Ectodermal cell (in vitro differentiated cells): Measurements from ENCODE around the gene SLC24A5. TPM values are rescaled to one million over a fixed set of nuclear protein-coding genes. Genes with fewer than 3 reads are reported as not detected.

Experiments used
- H3K27ac ChIP-seq: 2 replicates; pipeline ENCODE4 v1.7.0; 2013; ENCODE audit warnings: mild to moderate bottlenecking, low read depth, low read length; ENCODE audit not compliant: insufficient read depth, poor library complexity, severe bottlenecking
- H3K27me3 ChIP-seq: 2 replicates; pipeline ENCODE4 v1.7.0; 2013; ENCODE audit warnings: mild to moderate bottlenecking, low read length; ENCODE audit not compliant: insufficient read depth, control insufficient read depth, poor library complexity, severe bottlenecking
- H3K36me3 ChIP-seq: one replicate; pipeline ENCODE4 v1.7.0; 2013; ENCODE audit warnings: low read length; ENCODE audit not compliant: control insufficient read depth, insufficient read depth
- H3K4me1 ChIP-seq: one replicate; pipeline ENCODE4 v1.7.0; 2013; ENCODE audit warnings: low read length; ENCODE audit not compliant: control insufficient read depth, insufficient read depth
- H3K4me3 ChIP-seq: 2 replicates; pipeline ENCODE4 v1.7.0; 2013; ENCODE audit warnings: low read depth, low read length, control low read depth; ENCODE audit not compliant: insufficient read depth
- H3K9me3 ChIP-seq: 2 replicates; pipeline ENCODE4 v1.7.0; 2013; ENCODE audit warnings: mild to moderate bottlenecking, low read length, moderate library complexity; ENCODE audit not compliant: control insufficient read depth
- WGBS, 2 experiments: methylation state at CpG; one replicate each; pipeline ENCODE4 v1.1.7; 2013; ENCODE audit warnings: missing lambda C conversion rate in 2 of 2; 5-methylcytosine and 5-hydroxymethylcytosine counted together
- polyA plus RNA-seq, 4 experiments: library from polyadenylated mRNA; stranded (reverse); fragments of 50-300 nt; gene quantifications; one replicate each; pipeline ENCODE4 v1.2.3, GENCODE V29; 2013

The SLC24A5 gene
- polyA plus RNA-seq (2013, experiment 1 of 4), result 0.52 TPM
- polyA plus RNA-seq (2013, experiment 2 of 4), result 0.96 TPM
- polyA plus RNA-seq (2013, experiment 3 of 4), result 0.21 TPM
- 0.85 TPM for polyA plus RNA-seq (2013, experiment 4 of 4)

DNA sequence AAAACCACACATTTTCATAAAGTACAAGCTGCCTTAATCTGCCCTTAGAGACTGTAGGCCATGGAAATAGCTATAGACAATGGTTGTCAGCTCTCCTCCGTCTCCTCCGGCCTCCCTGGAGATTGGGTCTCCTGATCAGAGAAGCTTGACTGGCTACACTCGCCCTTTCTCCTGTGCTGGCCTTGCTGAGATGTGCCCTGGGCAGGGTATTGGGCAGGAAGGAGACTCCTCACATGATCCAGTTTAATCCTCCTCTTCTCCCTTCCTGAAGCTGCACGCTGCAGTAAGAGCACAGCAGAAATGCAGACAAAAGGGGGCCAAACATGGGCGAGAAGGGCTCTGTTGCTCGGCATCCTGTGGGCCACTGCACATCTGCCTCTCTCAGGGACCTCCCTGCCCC, at the start of gene SLC24A5:
Gene SLC24A5 (plus strand): TSS at position 246 of the 400 bp plus-strand sequence. CDS start 55 bp downstream, at position 301.
- H3K4me3 ChIP-seq, result no peak within 1 kb of the TSS
- H3K27ac ChIP-seq, result no peak within 1 kb of the TSS
- no peaks in the 10 kb centered on the region for H3K36me3 ChIP-seq
- H3K9me3 ChIP-seq, result no peaks in the 10 kb centered on the region
- H3K27me3 ChIP-seq, result no peaks in the 10 kb centered on the region
- WGBS, 2 experiments, result 85 to 90% methylated on average over 6 of the region's 6 CpGs
- peaks cover 6% of the 10 kb centered on the region for H3K4me1 ChIP-seq

DNA sequence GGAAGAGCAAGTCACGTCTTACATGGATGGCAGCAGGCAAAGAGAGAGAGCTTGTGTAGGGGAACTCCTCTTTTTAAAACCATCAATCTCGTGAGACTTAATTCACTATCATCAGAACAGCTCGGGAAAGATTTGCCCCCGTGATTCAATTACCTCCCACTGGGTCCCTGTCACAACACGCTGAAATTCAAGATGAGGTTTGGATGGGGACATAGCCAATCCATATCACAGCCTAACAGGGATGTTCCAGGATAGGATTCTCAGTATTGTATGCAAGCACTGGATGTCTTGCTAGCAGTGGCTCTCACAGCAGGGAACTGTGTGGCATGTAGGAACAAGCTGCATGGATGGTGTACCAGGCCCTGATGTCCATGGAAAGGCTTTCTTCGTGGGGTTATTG, 47.8 kb upstream of the SLC24A5 start:
- no peaks in the 10 kb centered on the region for H3K27me3 ChIP-seq
- no peak overlapping the region for H3K27ac ChIP-seq
- no peaks in the 10 kb centered on the region for H3K36me3 ChIP-seq
- 89% methylated on average over 6 of the region's 6 CpGs for WGBS, 2 experiments
- no peak overlapping the region for H3K4me3 ChIP-seq
- no peaks in the 10 kb centered on the region for H3K4me1 ChIP-seq
- no peaks in the 10 kb centered on the region for H3K9me3 ChIP-seq

DNA sequence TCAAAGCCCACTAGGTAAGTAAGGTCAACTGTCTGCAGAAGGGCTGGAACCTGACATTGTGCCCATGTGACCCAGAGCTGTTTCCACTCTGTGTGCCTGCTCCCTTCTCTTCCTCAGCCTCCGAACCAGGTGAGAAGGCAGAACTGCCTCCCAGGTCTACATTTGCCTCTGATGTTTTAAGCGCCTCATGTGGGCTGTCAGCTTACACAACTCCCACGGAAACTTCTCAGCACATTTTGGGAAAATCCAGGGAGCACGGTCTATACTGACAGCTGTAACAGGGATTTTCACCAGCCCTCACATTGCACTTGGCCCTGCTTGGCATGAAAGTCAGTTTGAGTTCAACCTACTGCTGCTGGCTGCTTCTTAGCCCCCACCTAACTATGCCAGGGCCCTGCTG, 46.9 kb upstream of the SLC24A5 start:
- Histone ChIP-seq H3K9me3 (no peaks in the 10 kb centered on the region), H3K36me3 (no peaks in the 10 kb centered on the region), H3K27me3 (no peaks in the 10 kb centered on the region), H3K27ac (no peak overlapping the region), H3K4me3 (no peak overlapping the region), H3K4me1 (no peaks in the 10 kb centered on the region)
- WGBS, 2 experiments, result 91 to 92% methylated on average over 4 of the region's 4 CpGs

DNA sequence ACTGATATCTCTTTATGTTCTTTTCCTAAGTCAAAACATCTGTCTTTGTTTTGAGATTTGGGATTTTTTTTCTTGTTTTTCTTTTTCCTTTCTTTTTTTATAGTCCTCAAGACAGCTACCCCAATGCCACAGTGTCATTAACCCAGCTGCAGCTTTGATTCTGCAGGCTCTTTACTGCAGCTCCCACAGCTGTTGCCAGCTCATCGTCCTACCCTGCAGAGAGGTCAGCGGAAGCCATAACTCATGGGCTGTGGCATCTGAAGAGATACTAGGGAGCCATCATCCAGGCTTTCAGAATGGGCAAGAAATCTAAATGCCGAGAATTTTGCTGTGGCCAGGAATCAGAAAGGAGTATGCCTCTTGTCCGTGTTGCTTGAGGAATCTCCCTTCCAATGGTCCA, 44.3 kb upstream of the SLC24A5 start:
- no peak overlapping the region for H3K4me3 ChIP-seq
- H3K9me3 ChIP-seq, result no peaks in the 10 kb centered on the region
- no peak overlapping the region for H3K27ac ChIP-seq
- no peaks in the 10 kb centered on the region for H3K27me3 ChIP-seq
- H3K36me3 ChIP-seq, result no peaks in the 10 kb centered on the region
- WGBS, 2 experiments, result 85 to 86% methylated on average over 4 of the region's 4 CpGs
- H3K4me1 ChIP-seq, result no peaks in the 10 kb centered on the region

DNA sequence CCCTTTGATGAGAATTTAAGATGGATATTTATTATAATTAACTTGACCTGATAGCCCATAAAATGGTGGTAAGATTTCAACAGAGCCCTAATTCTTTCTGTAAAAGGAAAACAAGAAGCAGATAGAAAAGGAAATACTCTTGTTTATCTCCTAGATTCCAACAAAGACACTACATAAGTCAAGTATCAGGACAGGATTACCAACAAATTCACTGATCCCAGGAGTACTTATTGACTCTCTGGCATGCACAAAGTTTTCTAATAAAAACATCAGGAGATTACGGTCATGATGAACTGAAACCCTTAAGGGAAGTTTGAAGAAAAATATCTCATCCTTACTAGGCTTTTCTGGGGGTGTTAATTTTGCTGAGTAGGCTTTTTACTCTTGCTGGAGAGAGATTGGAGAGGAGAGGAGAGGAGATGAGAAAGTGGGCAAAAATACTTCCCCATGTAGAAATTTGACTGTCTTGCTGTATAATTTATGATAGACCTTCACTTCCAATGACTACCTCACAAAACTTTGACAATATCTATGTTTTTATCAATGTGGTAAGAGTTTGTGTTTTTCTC, 43.1 kb upstream of the SLC24A5 start:
- no peaks in the 10 kb centered on the region for H3K36me3 ChIP-seq
- no peak overlapping the region for H3K4me3 ChIP-seq
- WGBS, 2 experiments, result 100% methylated on average over 1 of the region's 1 CpG
- H3K27ac ChIP-seq, result no peak overlapping the region
- H3K9me3 ChIP-seq, result no peaks in the 10 kb centered on the region
- H3K27me3 ChIP-seq, result no peaks in the 10 kb centered on the region
- H3K4me1 ChIP-seq, result no peaks in the 10 kb centered on the region

DNA sequence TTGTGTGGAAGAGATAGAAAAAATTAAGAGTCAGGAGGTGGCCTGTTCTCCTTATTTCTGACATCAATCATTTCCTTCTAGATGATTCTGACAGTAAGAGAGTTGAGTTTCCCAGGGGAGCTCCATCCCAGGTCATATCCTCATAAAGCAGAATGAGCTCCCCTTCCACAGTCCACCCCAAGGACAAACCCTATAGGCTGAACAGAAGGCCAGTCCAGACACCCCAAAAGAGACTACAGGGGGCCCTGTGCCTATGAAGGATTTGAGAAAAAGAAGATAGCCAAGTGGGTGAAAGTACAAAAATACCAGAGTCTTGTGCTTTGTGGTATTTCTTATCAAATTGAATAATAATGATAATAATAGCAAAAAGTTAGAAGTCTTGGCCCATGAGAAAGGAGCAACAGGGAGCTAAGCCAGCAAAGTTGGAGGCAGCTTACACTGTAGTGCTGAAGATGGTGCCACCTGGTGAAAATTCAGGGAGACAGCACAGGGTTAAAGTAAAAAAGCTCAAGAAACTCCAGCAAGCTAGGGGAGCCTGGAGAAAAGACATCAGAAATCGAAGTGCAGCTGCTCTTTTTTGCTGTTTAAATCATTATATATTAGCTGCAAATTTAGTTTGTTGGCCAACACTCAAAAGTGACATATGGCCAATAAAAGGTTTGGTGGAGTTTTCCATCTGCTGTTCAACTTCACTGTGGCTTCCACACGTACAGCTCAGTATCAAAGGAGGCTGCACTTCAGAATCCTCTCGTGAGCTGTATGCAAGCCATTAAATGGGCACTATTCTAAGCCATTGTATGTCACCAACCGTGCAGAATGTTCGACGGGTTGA, 35.8 kb upstream of the SLC24A5 start:
- no peak overlapping the region for H3K4me3 ChIP-seq
- H3K27me3 ChIP-seq, result no peaks in the 10 kb centered on the region
- H3K4me1 ChIP-seq, result no peaks in the 10 kb centered on the region
- WGBS, 2 experiments, result 88 to 90% methylated on average over 6 of the region's 6 CpGs
- H3K9me3 ChIP-seq, result no peaks in the 10 kb centered on the region
- no peaks in the 10 kb centered on the region for H3K36me3 ChIP-seq
- H3K27ac ChIP-seq, result no peak overlapping the region

DNA sequence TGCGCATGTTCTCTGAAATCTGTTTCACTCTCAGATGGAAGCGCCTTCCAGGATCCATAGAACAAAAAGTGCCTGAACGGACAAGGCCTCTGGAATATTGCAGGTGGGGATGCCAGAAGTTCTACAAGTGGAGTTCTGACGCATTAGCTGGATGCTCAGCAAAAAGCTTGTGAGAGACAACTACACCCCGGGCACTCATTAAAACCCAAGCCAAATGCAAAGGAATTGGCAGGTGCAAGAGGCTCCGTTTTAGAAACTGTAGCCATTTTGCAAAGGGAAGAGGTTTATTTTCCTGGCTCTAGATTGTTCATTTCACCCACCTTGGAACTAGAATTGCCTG, 35.2 kb upstream of the SLC24A5 start:
- no peaks in the 10 kb centered on the region for H3K36me3 ChIP-seq
- no peaks in the 10 kb centered on the region for H3K27me3 ChIP-seq
- H3K9me3 ChIP-seq, result no peaks in the 10 kb centered on the region
- 94 to 96% methylated on average over 6 of the region's 6 CpGs for WGBS, 2 experiments
- H3K4me3 ChIP-seq, result no peak overlapping the region
- H3K27ac ChIP-seq, result no peak overlapping the region
- H3K4me1 ChIP-seq, result no peaks in the 10 kb centered on the region

DNA sequence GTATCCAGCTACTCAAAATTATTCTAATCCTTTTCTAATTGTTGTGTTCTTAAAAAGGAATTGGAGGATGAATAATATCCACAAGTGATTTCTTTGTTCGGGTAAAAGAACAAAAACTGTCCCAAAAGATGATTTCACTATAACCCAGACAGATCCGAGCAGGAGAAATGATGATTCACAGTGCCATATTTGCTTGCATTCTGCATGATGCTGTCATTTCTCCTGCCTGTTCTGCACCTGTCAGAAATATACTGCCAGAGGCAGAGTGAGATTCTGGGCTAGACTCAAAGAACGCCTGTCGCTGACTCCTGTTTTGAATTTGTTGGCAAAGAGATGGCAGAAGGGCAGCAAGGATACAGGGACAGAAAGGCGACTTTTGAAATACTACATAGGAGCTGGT, 34.7 kb upstream of the SLC24A5 start:
- Histone ChIP-seq H3K36me3 (no peaks in the 10 kb centered on the region), H3K9me3 (no peaks in the 10 kb centered on the region), H3K27me3 (no peaks in the 10 kb centered on the region), H3K27ac (no peak overlapping the region), H3K4me1 (no peaks in the 10 kb centered on the region), H3K4me3 (no peak overlapping the region)
- WGBS, 2 experiments, result 92 to 95% methylated on average over 5 of the region's 5 CpGs

DNA sequence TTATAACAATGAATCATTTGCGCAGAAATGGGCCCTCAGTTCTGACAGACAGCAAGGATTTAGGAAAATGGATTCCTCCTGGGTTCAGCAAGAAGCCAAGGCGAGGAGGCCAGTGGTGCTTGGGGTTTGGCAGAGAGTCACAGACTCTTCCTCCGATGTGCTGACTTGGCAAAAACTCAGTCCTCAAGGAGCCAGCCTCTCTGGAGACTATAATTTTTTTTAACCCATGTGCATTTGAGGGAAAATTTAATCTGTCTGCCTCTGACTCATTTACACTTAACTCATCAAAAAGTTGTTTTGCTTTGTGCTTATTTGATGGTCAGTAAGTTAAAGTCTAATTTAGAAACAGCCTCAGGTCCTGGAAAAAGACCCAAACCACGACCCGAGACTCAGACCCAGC, 34.2 kb upstream of the SLC24A5 start:
- H3K36me3 ChIP-seq, result no peaks in the 10 kb centered on the region
- 90 to 93% methylated on average over 5 of the region's 5 CpGs for WGBS, 2 experiments
- no peaks in the 10 kb centered on the region for H3K4me1 ChIP-seq
- no peaks in the 10 kb centered on the region for H3K27me3 ChIP-seq
- no peak overlapping the region for H3K4me3 ChIP-seq
- no peak overlapping the region for H3K27ac ChIP-seq
- H3K9me3 ChIP-seq, result no peaks in the 10 kb centered on the region

DNA sequence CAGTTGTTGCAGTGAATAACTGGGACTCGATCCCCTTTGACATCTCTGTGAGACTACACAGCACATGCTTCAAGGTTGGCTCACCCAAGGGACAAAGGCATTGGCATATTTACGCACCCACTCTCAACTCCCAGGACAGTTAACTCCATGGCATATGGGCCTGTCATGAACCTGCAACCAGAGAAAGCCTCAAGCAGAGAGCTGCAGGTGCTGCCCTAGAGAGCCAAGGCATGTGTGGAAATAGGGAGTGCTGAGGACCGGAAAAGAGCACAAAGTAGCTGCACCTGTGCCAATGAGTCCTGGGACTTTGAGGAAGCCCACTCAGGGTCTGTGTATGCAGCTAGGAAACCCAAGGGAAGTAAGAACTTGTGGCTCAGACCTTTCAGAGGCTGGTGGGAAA, 32.9 kb upstream of the SLC24A5 start:
- no peaks in the 10 kb centered on the region for H3K36me3 ChIP-seq
- no peak overlapping the region for H3K4me3 ChIP-seq
- H3K4me1 ChIP-seq, result no peaks in the 10 kb centered on the region
- 91 to 93% methylated on average over 3 of the region's 3 CpGs for WGBS, 2 experiments
- H3K27ac ChIP-seq, result no peak overlapping the region
- H3K27me3 ChIP-seq, result no peaks in the 10 kb centered on the region
- H3K9me3 ChIP-seq, result no peaks in the 10 kb centered on the region
